Stimulated activated CD4-positive, alpha-beta T cell treated with anti-CD3 and anti-CD28 coated beads, Interleukin-4, amount 100 ng/mL, for 24 hours (primary cell): ENCODE results near the gene MSH2.
"Not testable (repeated sequence)": the region's sequence is repeated elsewhere in the genome, so short reads cannot be mapped to it uniquely, and the experiment has no call there.

Source experiments
- DNase-seq: peaks from one replicate; pipeline ENCODE4 v3.0.0-alpha.2; 2020

The MSH2 gene

GRCh38 chr2:47485751-47486300 lies 82.9 kb downstream of the MSH2 start:
- no peak for DNase-seq

GRCh38 chr2:47486841-47487497 lies 84.0 kb downstream of the MSH2 start:
- no peak for DNase-seq

GRCh38 chr2:47487498-47487875 lies 84.5 kb downstream of the MSH2 start:
- DNase-seq, result no peak

GRCh38 chr2:47488870-47489584 lies 86.1 kb downstream of the MSH2 start:
- no peak for DNase-seq

- no peak for DNase-seq
These were observed 87.5 kb downstream of the MSH2 start for GRCh38 chr2:47490406-47490805.

GRCh38 chr2:47493317-47494035 lies 90.5 kb downstream of the MSH2 start:
- DNase-seq, result no peak

GRCh38 chr2:47494267-47495130 lies 91.5 kb downstream of the MSH2 start:
- DNase-seq, result no peak

- DNase-seq, result no peak
These were observed 95.0 kb downstream of the MSH2 start for GRCh38 chr2:47497843-47498460.

- DNase-seq, result no peak
These were observed 96.1 kb downstream of the MSH2 start for GRCh38 chr2:47499093-47499492.

GRCh38 chr2:47499621-47500309 lies 96.8 kb downstream of the MSH2 start:
- DNase-seq, result no peak

GRCh38 chr2:47501374-47502200 lies 98.6 kb downstream of the MSH2 start:
- no peak for DNase-seq

GRCh38 chr2:47502498-47502897 lies 99.5 kb downstream of the MSH2 start:
- not testable (repeated sequence) for DNase-seq

- no peak for DNase-seq
These were observed 100.6 kb downstream of the MSH2 start for GRCh38 chr2:47503481-47504070.

- no peak for DNase-seq
These were observed 101.3 kb downstream of the MSH2 start for GRCh38 chr2:47504174-47504810.

- DNase-seq, result no peak
These were observed 103.1 kb downstream of the MSH2 start for GRCh38 chr2:47506024-47506423.

- DNase-seq, result no peak
These were observed 103.5 kb downstream of the MSH2 start for GRCh38 chr2:47506436-47506835.

GRCh38 chr2:47508080-47508479 lies 105.1 kb downstream of the MSH2 start:
- DNase-seq, result no peak

- no peak for DNase-seq
These were observed 105.7 kb downstream of the MSH2 start for GRCh38 chr2:47508641-47509040.

- no peak for DNase-seq
These were observed 106.3 kb downstream of the MSH2 start for GRCh38 chr2:47509250-47509649.
